Activated CD8-positive, alpha-beta T cell treated with anti-CD3 and anti-CD28 coated beads, Interleukin-2, amount 10 ng/mL, durations not matched to agents 7 days and 5 days (primary cell): Measurements from ENCODE around the gene THRB. TPM values are rescaled to one million over a fixed set of nuclear protein-coding genes. Genes with fewer than 3 reads are reported as not detected.

Source experiments
- ATAC-seq: fragments of 150-1000 bp; cut with Tn5 transposase; one replicate; pipeline ENCODE4 v1.10.0; 2021; ENCODE audit warnings: moderate library complexity
- CTCF ChIA-PET: fragments of 350-600 bp; sonication (Branson Sonifier 250); formaldehyde crosslinking; loops from one replicate; lab custom pipeline; 2021; ENCODE audit warnings: antibody characterized with exemption; lab: Charles Lee
- POLR2A ChIA-PET: fragments of 350-600 bp; sonication (Branson Sonifier 250); formaldehyde crosslinking; loops from one replicate; lab custom pipeline; 2021; ENCODE audit warnings: antibody characterized with exemption; lab: Charles Lee
- DNase-seq: peaks from one replicate; pipeline ENCODE4 v3.0.0-alpha.2; 2020
- H3K27ac Mint-ChIP-seq: one replicate; pipeline ENCODE4 v1.8.0; 2021; ENCODE audit warnings: mild to moderate bottlenecking, mixed read lengths
- H3K27me3 Mint-ChIP-seq: one replicate; pipeline ENCODE4 v1.8.0; 2021; ENCODE audit warnings: low read depth, mixed read lengths
- H3K36me3 Mint-ChIP-seq: one replicate; pipeline ENCODE4 v1.8.0; 2021; ENCODE audit warnings: low read depth, mixed read lengths
- H3K4me1 Mint-ChIP-seq: one replicate; pipeline ENCODE4 v1.8.0; 2021; ENCODE audit warnings: low read depth, mixed read lengths
- H3K4me3 Mint-ChIP-seq: one replicate; pipeline ENCODE4 v1.8.0; 2021; ENCODE audit warnings: mild to moderate bottlenecking, mixed read lengths
- H3K9me3 Mint-ChIP-seq: one replicate; pipeline ENCODE4 v1.8.0; 2022; ENCODE audit warnings: mixed read lengths; ENCODE audit not compliant: insufficient read depth
- total RNA-seq, 2 experiments: library from RNA; stranded (reverse); gene quantifications; one replicate each; pipeline ENCODE4 v1.2.3, GENCODE V29; 2021

The THRB gene
- not detected for total RNA-seq

GRCh38 chr3:24494618-24495325 lies at the start of gene THRB:
Gene THRB, minus strand, starts transcription at chr3:24494850.
- no peak for DNase-seq

GRCh38 chr3:24541935-24542334 lies 47.3 kb upstream of the THRB start:
- H3K36me3 Mint-ChIP-seq: no peaks in the 10 kb centered on the region
- H3K4me3 Mint-ChIP-seq: no peak overlapping the region
- DNase-seq (no peak), ATAC-seq (no peak)
- H3K4me1 Mint-ChIP-seq: no peaks in the 10 kb centered on the region
- no peaks in the 10 kb centered on the region for H3K9me3 Mint-ChIP-seq
- H3K27ac Mint-ChIP-seq: no peak overlapping the region
- H3K27me3 Mint-ChIP-seq: no peaks in the 10 kb centered on the region
- ChIA-PET CTCF (no interaction called here), POLR2A (no interaction called here)

More at GRCh38 chr3:24494618-24495325, at the start of gene THRB:
- H3K36me3 Mint-ChIP-seq: no peaks in the 10 kb centered on the region
- H3K4me3 Mint-ChIP-seq: peak within 1 kb of the TSS; percentile 12
- peaks cover 42% of the 10 kb centered on the region for H3K27me3 Mint-ChIP-seq
- no peaks in the 10 kb centered on the region for H3K9me3 Mint-ChIP-seq
- CTCF ChIA-PET: no interaction called here
- H3K27ac Mint-ChIP-seq: no peak within 1 kb of the TSS
- ATAC-seq: no peak
- no peaks in the 10 kb centered on the region for H3K4me1 Mint-ChIP-seq
- POLR2A ChIA-PET: no interaction called here

- ChIA-PET CTCF (no interaction called here), POLR2A (no interaction called here)
- Mint-ChIP-seq H3K27ac (no peak overlapping the region), H3K4me1 (no peaks in the 10 kb centered on the region), H3K4me3 (no peak overlapping the region), H3K27me3 (no peaks in the 10 kb centered on the region), H3K9me3 (no peaks in the 10 kb centered on the region), H3K36me3 (no peaks in the 10 kb centered on the region)
- DNase-seq: no peak
- ATAC-seq: no peak
These were observed 46.2 kb upstream of the THRB start for GRCh38 chr3:24540821-24541220.

- CTCF ChIA-PET: no interaction called here
These were observed 45.0 kb upstream of the THRB start for GRCh38 chr3:24539699-24540098.

GRCh38 chr3:24538891-24539290 lies 44.2 kb upstream of the THRB start:
- Mint-ChIP-seq H3K36me3 (no peaks in the 10 kb centered on the region), H3K27ac (no peak overlapping the region), H3K9me3 (no peaks in the 10 kb centered on the region), H3K4me3 (no peak overlapping the region), H3K4me1 (no peaks in the 10 kb centered on the region), H3K27me3 (no peaks in the 10 kb centered on the region)
- DNase-seq (no peak), ATAC-seq (no peak)
- CTCF ChIA-PET: no interaction called here
- POLR2A ChIA-PET: no interaction called here

More at GRCh38 chr3:24539699-24540098, 45.0 kb upstream of the THRB start:
- ATAC-seq (no peak), DNase-seq (no peak)
- POLR2A ChIA-PET: no interaction called here
- no peaks in the 10 kb centered on the region for H3K4me1 Mint-ChIP-seq
- H3K27ac Mint-ChIP-seq: no peak overlapping the region
- no peaks in the 10 kb centered on the region for H3K27me3 Mint-ChIP-seq
- H3K9me3 Mint-ChIP-seq: no peaks in the 10 kb centered on the region
- no peaks in the 10 kb centered on the region for H3K36me3 Mint-ChIP-seq
- H3K4me3 Mint-ChIP-seq: no peak overlapping the region

- Mint-ChIP-seq H3K9me3 (no peaks in the 10 kb centered on the region), H3K27ac (no peak overlapping the region), H3K36me3 (no peaks in the 10 kb centered on the region), H3K27me3 (no peaks in the 10 kb centered on the region), H3K4me3 (no peak overlapping the region), H3K4me1 (no peaks in the 10 kb centered on the region)
- ATAC-seq: no peak
- no peak for DNase-seq
- ChIA-PET POLR2A (no interaction called here), CTCF (no interaction called here)
These were observed 39.0 kb upstream of the THRB start for GRCh38 chr3:24533561-24534193.

GRCh38 chr3:24530471-24530870 lies 35.8 kb upstream of the THRB start:
- H3K4me1 Mint-ChIP-seq: no peaks in the 10 kb centered on the region
- no peaks in the 10 kb centered on the region for H3K27me3 Mint-ChIP-seq
- H3K9me3 Mint-ChIP-seq: no peaks in the 10 kb centered on the region
- no peak for DNase-seq
- ChIA-PET POLR2A (no interaction called here), CTCF (no interaction called here)
- H3K27ac Mint-ChIP-seq: no peak overlapping the region
- H3K36me3 Mint-ChIP-seq: no peaks in the 10 kb centered on the region
- H3K4me3 Mint-ChIP-seq: no peak overlapping the region
- no peak for ATAC-seq

- Mint-ChIP-seq H3K4me3 (no peak overlapping the region), H3K27ac (no peak overlapping the region), H3K27me3 (peaks cover 2% of the 10 kb centered on the region), H3K9me3 (no peaks in the 10 kb centered on the region), H3K36me3 (no peaks in the 10 kb centered on the region), H3K4me1 (no peaks in the 10 kb centered on the region)
- no peak for ATAC-seq
- ChIA-PET POLR2A (interaction anchor here (0.7 kb wide), 1 partner anchor 211 kb away, joined by 3 read pairs; no protein-coding TSS in a partner anchor), CTCF (no interaction called here)
- DNase-seq: no peak
These were observed 34.6 kb upstream of the THRB start for GRCh38 chr3:24529210-24529609.

- DNase-seq: no peak
- H3K36me3 Mint-ChIP-seq: no peaks in the 10 kb centered on the region
These were observed 32.1 kb upstream of the THRB start for GRCh38 chr3:24526640-24527212.

GRCh38 chr3:24525557-24525956 lies 30.9 kb upstream of the THRB start:
- H3K4me1 Mint-ChIP-seq: no peaks in the 10 kb centered on the region
- ATAC-seq (no peak), DNase-seq (no peak)
- CTCF ChIA-PET: no interaction called here
- no peak overlapping the region for H3K27ac Mint-ChIP-seq
- no peak overlapping the region for H3K4me3 Mint-ChIP-seq
- no peaks in the 10 kb centered on the region for H3K36me3 Mint-ChIP-seq
- H3K9me3 Mint-ChIP-seq: no peaks in the 10 kb centered on the region
- peaks cover 20% of the 10 kb centered on the region for H3K27me3 Mint-ChIP-seq
- POLR2A ChIA-PET: no interaction called here

More at GRCh38 chr3:24526640-24527212, 32.1 kb upstream of the THRB start:
- CTCF ChIA-PET: no interaction called here
- Mint-ChIP-seq H3K27me3 (peaks cover 15% of the 10 kb centered on the region), H3K4me1 (no peaks in the 10 kb centered on the region), H3K9me3 (no peaks in the 10 kb centered on the region), H3K4me3 (no peak overlapping the region), H3K27ac (no peak overlapping the region)
- no peak for ATAC-seq
- POLR2A ChIA-PET: no interaction called here

GRCh38 chr3:24525022-24525421 lies 30.4 kb upstream of the THRB start:
- no peak for ATAC-seq
- no peaks in the 10 kb centered on the region for H3K36me3 Mint-ChIP-seq
- ChIA-PET POLR2A (no interaction called here), CTCF (no interaction called here)
- H3K4me1 Mint-ChIP-seq: no peaks in the 10 kb centered on the region
- DNase-seq: no peak
- peaks cover 25% of the 10 kb centered on the region for H3K27me3 Mint-ChIP-seq
- H3K9me3 Mint-ChIP-seq: no peaks in the 10 kb centered on the region
- H3K4me3 Mint-ChIP-seq: no peak overlapping the region
- H3K27ac Mint-ChIP-seq: no peak overlapping the region

GRCh38 chr3:24523988-24524727 lies 29.5 kb upstream of the THRB start:
- DNase-seq: no peak
- Mint-ChIP-seq H3K9me3 (no peaks in the 10 kb centered on the region), H3K27ac (no peak overlapping the region), H3K27me3 (peaks cover 28% of the 10 kb centered on the region), H3K4me1 (no peaks in the 10 kb centered on the region), H3K36me3 (no peaks in the 10 kb centered on the region), H3K4me3 (no peak overlapping the region)
- POLR2A ChIA-PET: no interaction called here
- CTCF ChIA-PET: no interaction called here
- ATAC-seq: no peak
